Ectodermal cell (in vitro differentiated cells): ENCODE measurements around the gene TSC22D1.
"Not testable (repeated sequence)": the region's sequence is repeated elsewhere in the genome, so short reads cannot be mapped to it uniquely, and the experiment has no call there.

ENCODE experiments used
- H3K27ac ChIP-seq: 2 replicates; pipeline ENCODE4 v1.7.0; 2013; ENCODE audit warnings: mild to moderate bottlenecking, low read depth, low read length; ENCODE audit not compliant: insufficient read depth, poor library complexity, severe bottlenecking
- H3K27me3 ChIP-seq: 2 replicates; pipeline ENCODE4 v1.7.0; 2013; ENCODE audit warnings: mild to moderate bottlenecking, low read length; ENCODE audit not compliant: insufficient read depth, control insufficient read depth, poor library complexity, severe bottlenecking
- H3K36me3 ChIP-seq: one replicate; pipeline ENCODE4 v1.7.0; 2013; ENCODE audit warnings: low read length; ENCODE audit not compliant: control insufficient read depth, insufficient read depth
- H3K4me1 ChIP-seq: one replicate; pipeline ENCODE4 v1.7.0; 2013; ENCODE audit warnings: low read length; ENCODE audit not compliant: control insufficient read depth, insufficient read depth
- H3K4me3 ChIP-seq: 2 replicates; pipeline ENCODE4 v1.7.0; 2013; ENCODE audit warnings: low read depth, low read length, control low read depth; ENCODE audit not compliant: insufficient read depth
- H3K9me3 ChIP-seq: 2 replicates; pipeline ENCODE4 v1.7.0; 2013; ENCODE audit warnings: mild to moderate bottlenecking, low read length, moderate library complexity; ENCODE audit not compliant: control insufficient read depth
- WGBS, 2 experiments: methylation state at CpG; one replicate each; pipeline ENCODE4 v1.1.7; 2013; ENCODE audit warnings: missing lambda C conversion rate in 2 of 2; 5-methylcytosine and 5-hydroxymethylcytosine counted together

Gene TSC22D1

GRCh38 chr13:44573790-44574465 is 2.2 kb downstream of the TSC22D1 start:
- H3K27me3 ChIP-seq: no peaks in the 10 kb centered on the region
- 79 to 83% methylated on average over 4 of the region's 4 CpGs for WGBS, 2 experiments
- peak overlapping the region; percentile 86 for H3K4me3 ChIP-seq
- peaks cover 19% of the 10 kb centered on the region for H3K4me1 ChIP-seq
- peak overlapping the region; percentile 19 for H3K27ac ChIP-seq
- H3K36me3 ChIP-seq: peaks cover 4% of the 10 kb centered on the region
- no peaks in the 10 kb centered on the region for H3K9me3 ChIP-seq

GRCh38 chr13:44573071-44573470 is 3.1 kb downstream of the TSC22D1 start:
- WGBS, 2 experiments: 37 to 42% methylated on average over 7 of the region's 7 CpGs
- no peaks in the 10 kb centered on the region for H3K9me3 ChIP-seq
- peaks cover 4% of the 10 kb centered on the region for H3K36me3 ChIP-seq
- H3K4me3 ChIP-seq: peak overlapping the region; percentile 86
- H3K27me3 ChIP-seq: no peaks in the 10 kb centered on the region
- peaks cover 19% of the 10 kb centered on the region for H3K4me1 ChIP-seq
- H3K27ac ChIP-seq: no peak overlapping the region

- Histone ChIP-seq H3K27ac (no peak overlapping the region), H3K4me3 (no peak overlapping the region), H3K27me3 (no peaks in the 10 kb centered on the region), H3K36me3 (no peaks in the 10 kb centered on the region), H3K9me3 (no peaks in the 10 kb centered on the region), H3K4me1 (peaks cover 9% of the 10 kb centered on the region)
Observed at GRCh38 chr13:44566601-44567000, 9.5 kb downstream of the TSC22D1 start.

- Histone ChIP-seq H3K4me3 (no peak overlapping the region), H3K9me3 (no peaks in the 10 kb centered on the region), H3K4me1 (peaks cover 12% of the 10 kb centered on the region), H3K27ac (no peak overlapping the region), H3K27me3 (no peaks in the 10 kb centered on the region), H3K36me3 (no peaks in the 10 kb centered on the region)
- 93 to 98% methylated on average over 3 of the region's 3 CpGs for WGBS, 2 experiments
Observed at GRCh38 chr13:44565881-44566280, 10.2 kb downstream of the TSC22D1 start.

GRCh38 chr13:44564936-44565335 is 11.2 kb downstream of the TSC22D1 start:
- H3K36me3 ChIP-seq: no peaks in the 10 kb centered on the region
- no peaks in the 10 kb centered on the region for H3K27me3 ChIP-seq
- no peaks in the 10 kb centered on the region for H3K9me3 ChIP-seq
- whole genome bisulfite sequencing, 2 experiments: 86 to 91% methylated on average over 2 of the region's 2 CpGs
- no peak overlapping the region for H3K27ac ChIP-seq
- H3K4me3 ChIP-seq: no peak overlapping the region
- H3K4me1 ChIP-seq: peaks cover 12% of the 10 kb centered on the region

GRCh38 chr13:44562853-44563252 is 13.3 kb downstream of the TSC22D1 start:
- H3K27me3 ChIP-seq, H3K36me3 ChIP-seq, H3K9me3 ChIP-seq, H3K27ac ChIP-seq, H3K4me3 ChIP-seq: not testable (repeated sequence)
- H3K4me1 ChIP-seq: peaks cover 12% of the 10 kb centered on the region
- 92 to 93% methylated on average over 6 of the region's 6 CpGs for WGBS, 2 experiments

GRCh38 chr13:44561351-44561750 is 14.8 kb downstream of the TSC22D1 start:
- Histone ChIP-seq H3K4me1 (peaks cover 3% of the 10 kb centered on the region), H3K9me3 (no peaks in the 10 kb centered on the region), H3K4me3 (no peak overlapping the region), H3K36me3 (no peaks in the 10 kb centered on the region), H3K27me3 (no peaks in the 10 kb centered on the region), H3K27ac (no peak overlapping the region)
- WGBS, 2 experiments: 90 to 97% methylated on average over 1 to 2 of the region's 2 CpGs

- Histone ChIP-seq H3K27ac (no peak overlapping the region), H3K27me3 (no peaks in the 10 kb centered on the region), H3K36me3 (no peaks in the 10 kb centered on the region), H3K9me3 (no peaks in the 10 kb centered on the region), H3K4me1 (peaks cover 3% of the 10 kb centered on the region), H3K4me3 (no peak overlapping the region)
- WGBS, 2 experiments: 91 to 93% methylated on average over 2 of the region's 2 CpGs
Observed at GRCh38 chr13:44557986-44558385, 18.1 kb downstream of the TSC22D1 start.

GRCh38 chr13:44555207-44555606 is 20.9 kb downstream of the TSC22D1 start:
- H3K27me3 ChIP-seq: no peaks in the 10 kb centered on the region
- H3K4me3 ChIP-seq: no peak overlapping the region
- H3K36me3 ChIP-seq: no peaks in the 10 kb centered on the region
- 93 to 94% methylated on average over 11 of the region's 12 CpGs for WGBS, 2 experiments
- no peak overlapping the region for H3K27ac ChIP-seq
- H3K4me1 ChIP-seq: no peaks in the 10 kb centered on the region
- no peaks in the 10 kb centered on the region for H3K9me3 ChIP-seq

- Histone ChIP-seq H3K27ac (no peak overlapping the region), H3K27me3 (no peaks in the 10 kb centered on the region), H3K4me3 (no peak overlapping the region), H3K9me3 (no peaks in the 10 kb centered on the region), H3K4me1 (no peaks in the 10 kb centered on the region), H3K36me3 (no peaks in the 10 kb centered on the region)
- WGBS, 2 experiments: 78 to 91% methylated on average over 2 to 3 of the region's 4 CpGs
Observed at GRCh38 chr13:44549476-44549875, 26.7 kb downstream of the TSC22D1 start.

GRCh38 chr13:44546164-44546563 is 30.0 kb downstream of the TSC22D1 start:
- Histone ChIP-seq H3K4me1 (no peaks in the 10 kb centered on the region), H3K4me3 (no peak overlapping the region), H3K27me3 (no peaks in the 10 kb centered on the region), H3K36me3 (no peaks in the 10 kb centered on the region), H3K27ac (no peak overlapping the region), H3K9me3 (no peaks in the 10 kb centered on the region)
- WGBS, 2 experiments: 100% methylated on average over 1 of the region's 1 CpG; no CpG with 5 or more reads in 1 of the 2 experiments
